NT2/D1 (cell line): ENCODE results near the gene TMEM117.

ENCODE experiments used
- SUZ12 ChIP-seq: IDR thresholded peaks from 2 replicates; pipeline ENCODE4 v1.6.1; 2011; ENCODE audit not compliant: insufficient read length, insufficient read depth; ENCODE audit errors: extremely low read depth
- YY1 ChIP-seq: IDR thresholded peaks from 2 replicates; pipeline ENCODE4 v1.6.1; 2011; ENCODE audit not compliant: insufficient read length, insufficient read depth
- ZNF274 ChIP-seq: IDR thresholded peaks from 2 replicates; pipeline ENCODE4 v1.6.1; 2011; ENCODE audit warnings: mild to moderate bottlenecking, low read depth, low read length

DNA sequence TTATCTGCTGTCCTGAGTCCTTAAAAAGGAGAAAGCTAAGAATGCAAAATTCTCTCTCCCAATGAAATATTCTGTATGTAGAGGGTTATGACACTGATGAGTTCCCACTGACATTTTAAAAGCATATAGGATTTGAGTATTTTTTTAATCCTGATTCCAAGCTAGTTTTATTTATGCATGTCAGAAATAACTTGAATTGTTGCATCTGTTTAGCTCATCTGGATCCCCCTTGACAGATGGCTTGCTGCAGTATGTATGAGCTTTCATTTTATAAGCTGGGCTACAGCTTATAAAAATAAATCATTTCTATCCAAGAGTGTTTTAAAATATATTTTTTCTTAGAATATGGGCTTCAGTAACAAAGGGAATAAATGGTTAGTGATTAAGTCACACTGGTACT, 545.0 kb downstream of the TMEM117 start:
- TF ChIP-seq SUZ12 (no peak), YY1 (no peak), ZNF274 (no peak)
